GM21786 (cell line): ENCODE data around the gene RFFL.

Experiments
- ATAC-seq: cut with Tn5 transposase; IDR thresholded peaks from one replicate; pipeline ENCODE4 v1.9.1; 2021; ENCODE audit not compliant: unreplicated experiment

The RFFL gene

GRCh38 chr17:35081638-35082037, 18.1 kb upstream of the RFFL start:
- no peak for ATAC-seq

DNA sequence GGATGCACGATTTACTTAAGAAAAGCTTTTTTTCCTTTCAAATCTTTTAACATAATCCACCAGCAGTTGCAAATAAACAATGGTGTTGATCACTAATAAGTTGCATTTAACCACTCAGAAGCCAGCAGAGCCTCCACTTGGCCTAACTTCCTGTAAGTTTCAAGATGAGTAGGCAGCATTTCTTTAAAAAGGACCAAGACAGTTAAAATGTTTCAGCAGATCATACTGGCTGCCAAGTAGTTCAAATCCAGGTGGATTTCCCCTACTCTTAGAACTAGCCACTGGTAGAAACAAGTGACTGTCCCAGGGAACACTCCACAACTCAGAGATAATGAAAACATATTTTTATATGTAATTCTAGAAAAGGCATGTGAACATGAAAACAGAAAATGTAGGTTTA, 17.0 kb upstream of the RFFL start:
- ATAC-seq: no peak

GRCh38 chr17:35079547-35080423, 16.3 kb upstream of the RFFL start:
- no peak for ATAC-seq

DNA sequence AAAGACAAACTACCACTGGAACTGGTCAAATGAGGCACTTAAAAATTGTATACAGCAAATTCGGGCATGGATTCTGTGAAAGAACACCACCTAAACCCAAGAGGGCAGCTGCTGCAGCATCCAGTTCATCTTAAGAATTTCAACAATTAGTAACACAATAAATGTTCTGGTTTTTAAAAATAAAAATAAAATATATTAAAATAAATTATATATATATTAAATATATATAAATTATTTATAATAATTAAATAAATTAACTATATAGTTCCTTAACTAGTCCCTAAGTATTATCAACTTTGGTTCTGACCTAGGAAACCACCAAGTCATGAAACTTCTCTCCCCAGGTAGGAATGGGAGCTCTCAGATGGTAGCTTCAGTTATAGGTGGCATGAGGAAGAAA, 13.4 kb upstream of the RFFL start:
- no peak for ATAC-seq

- no peak for ATAC-seq
These were observed 11.5 kb upstream of the RFFL start for GRCh38 chr17:35074711-35075707.

DNA sequence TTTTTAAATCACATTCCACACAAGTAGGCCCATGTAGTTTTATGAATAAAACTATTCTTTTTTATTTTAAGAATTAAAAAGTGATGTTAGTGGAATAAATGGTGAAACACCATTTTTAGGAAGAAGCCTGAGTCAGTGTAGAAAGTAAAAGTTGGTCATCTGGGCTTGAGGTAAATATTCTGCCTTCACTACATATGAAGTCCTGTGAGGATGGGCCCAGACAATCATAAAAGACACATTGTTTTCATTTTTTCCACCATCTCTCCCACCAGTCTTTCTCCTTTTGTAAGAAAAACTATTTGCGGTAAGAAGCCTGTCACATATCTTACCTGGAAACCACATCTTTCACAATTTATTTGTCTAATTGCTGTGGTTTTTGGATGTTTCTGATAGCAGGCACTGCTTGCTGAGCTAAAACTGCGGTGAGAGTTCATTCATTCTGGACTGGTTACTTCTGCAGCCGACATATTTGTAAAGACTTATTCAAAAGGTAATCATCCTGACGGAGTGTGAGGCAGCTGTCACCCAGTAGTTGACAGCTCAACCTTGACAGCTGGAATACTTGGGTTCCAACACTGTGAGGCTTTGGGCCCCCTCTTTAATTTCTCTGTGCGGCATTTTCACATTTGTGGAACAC, 10.6 kb upstream of the RFFL start:
- no peak for ATAC-seq

GRCh38 chr17:35073183-35073790, 9.8 kb upstream of the RFFL start:
- ATAC-seq: no peak

DNA sequence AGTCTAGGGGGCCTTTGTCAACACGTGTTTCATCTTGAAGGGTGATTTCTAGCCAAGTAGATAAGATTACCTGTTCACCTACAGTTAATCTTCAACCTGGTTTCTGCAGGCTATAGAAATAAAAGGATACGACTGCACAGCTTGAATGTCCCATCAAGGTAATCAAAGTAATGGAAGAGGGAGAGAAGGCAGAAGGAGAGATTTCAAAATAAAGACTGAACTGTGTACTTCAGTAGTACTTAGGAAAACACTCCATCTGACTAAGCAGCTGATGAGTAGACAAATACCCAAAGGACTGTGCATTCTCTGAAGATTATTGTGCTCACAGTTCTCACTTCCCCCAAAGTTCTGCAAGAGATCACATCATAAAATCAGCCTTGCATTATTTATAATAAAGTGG, 5.8 kb upstream of the RFFL start:
- ATAC-seq: no peak

- ATAC-seq: no peak
These were observed 4.7 kb upstream of the RFFL start for GRCh38 chr17:35068249-35068648.

DNA sequence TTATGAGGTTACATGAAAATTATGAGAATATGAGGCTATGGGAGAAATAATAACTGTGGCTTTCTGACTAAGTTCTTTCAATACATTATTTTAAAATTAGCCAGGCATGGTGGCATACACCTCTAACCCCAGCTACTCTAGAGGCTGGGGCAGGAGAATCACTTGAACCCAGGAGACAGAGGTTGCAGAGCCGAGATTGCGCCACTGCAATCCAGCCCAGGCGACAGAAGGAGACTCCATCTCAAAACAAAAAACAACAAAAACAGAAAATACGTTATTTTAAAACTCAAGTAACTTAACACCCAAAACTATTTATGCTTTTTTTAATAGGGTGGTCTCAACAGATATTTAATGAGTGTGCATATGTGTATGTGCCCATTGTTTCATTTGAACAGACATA, 2.4 kb upstream of the RFFL start:
- no peak for ATAC-seq

DNA sequence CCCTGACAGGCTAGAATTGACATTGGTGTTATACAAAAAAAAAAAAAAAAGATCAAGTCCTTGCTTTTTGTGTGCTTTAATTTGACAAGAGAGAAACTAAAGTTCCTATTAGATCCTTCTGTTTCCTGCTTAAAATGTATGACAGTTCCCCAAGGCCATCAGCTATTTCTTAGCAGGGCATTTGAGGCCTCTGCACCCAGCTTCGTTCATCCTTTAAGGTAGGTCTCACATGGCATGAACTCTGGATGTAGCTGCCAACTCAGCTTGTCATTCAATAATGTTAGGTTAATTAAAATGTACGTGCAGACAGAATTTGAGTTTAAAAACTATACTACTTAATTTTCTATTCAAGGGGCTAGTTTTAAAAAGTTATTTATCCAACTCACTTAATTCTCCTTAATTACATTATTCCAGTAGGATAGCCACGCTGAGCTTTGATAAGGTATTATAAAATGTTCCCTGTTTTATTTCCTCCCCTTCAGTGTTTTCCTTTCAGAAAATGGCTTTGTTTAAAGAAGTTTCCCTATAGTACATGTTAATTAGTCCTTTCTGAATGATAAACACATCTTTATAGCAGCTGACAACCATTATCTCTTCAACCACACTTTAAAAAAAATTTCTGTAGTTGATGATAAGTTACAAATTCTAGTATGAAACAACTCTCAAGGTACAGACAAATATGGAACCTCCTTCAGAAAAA, 1.2 kb upstream of the RFFL start:
- ATAC-seq: no peak

DNA sequence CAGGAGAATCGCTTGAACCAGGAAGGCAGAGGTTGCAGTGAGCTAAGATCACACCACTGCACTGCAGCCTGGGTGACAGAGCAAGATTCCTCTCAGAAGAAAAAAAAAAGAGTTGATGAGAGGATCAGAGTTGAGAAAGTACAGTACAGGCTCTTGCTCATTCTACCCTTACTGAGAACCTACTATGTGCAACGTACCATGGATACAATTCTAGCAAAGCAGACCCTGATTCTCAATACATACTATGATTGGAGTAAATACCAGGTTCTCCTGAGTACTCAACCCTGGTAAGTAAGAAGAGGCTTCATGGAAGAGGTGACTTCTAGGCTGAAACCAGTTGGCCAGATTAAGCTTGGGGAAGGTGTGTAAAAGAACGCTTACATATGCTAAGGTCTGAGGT, 1.2 kb downstream of the RFFL start:
- no peak for ATAC-seq

GRCh38 chr17:35057332-35057915, 6.1 kb downstream of the RFFL start:
- no peak for ATAC-seq

DNA sequence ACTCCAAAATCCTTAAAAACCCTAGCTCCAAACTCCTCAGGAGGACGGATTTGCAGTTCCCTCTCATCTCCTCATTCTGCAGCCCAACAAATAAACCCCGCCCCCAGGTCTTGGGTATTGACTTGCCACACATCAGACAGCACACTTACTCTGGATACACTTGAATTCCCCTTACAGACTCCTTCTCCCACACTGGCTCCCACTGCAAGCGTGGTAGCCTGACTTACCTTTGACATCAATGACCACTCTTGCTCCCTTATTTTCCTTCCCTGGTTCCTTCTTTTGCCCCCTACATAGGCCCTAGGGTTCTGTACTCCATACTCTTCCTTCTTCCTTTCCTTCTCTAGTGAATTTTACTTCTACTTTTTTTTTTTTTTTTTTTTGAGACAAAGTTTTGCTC, 7.5 kb downstream of the RFFL start:
- ATAC-seq: no peak

DNA sequence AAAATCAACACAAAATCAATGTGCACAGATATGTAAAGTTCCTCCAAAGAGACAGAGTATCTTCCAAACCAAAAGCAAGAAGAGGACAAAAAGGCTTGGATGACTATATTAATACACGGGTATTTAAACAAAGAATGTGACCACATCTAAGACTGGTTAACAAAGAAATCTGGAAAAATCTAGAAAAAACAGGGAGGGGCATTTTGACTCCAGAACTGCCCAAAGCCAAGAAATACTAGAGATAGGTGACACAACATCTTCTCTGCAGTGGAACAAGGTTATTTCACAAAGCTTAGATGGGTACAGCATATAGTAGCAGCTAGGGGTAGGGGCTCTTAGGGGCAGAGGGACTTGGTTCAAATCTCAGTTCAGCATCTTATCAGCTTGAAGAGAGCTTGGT, 10.3 kb downstream of the RFFL start:
- no peak for ATAC-seq

DNA sequence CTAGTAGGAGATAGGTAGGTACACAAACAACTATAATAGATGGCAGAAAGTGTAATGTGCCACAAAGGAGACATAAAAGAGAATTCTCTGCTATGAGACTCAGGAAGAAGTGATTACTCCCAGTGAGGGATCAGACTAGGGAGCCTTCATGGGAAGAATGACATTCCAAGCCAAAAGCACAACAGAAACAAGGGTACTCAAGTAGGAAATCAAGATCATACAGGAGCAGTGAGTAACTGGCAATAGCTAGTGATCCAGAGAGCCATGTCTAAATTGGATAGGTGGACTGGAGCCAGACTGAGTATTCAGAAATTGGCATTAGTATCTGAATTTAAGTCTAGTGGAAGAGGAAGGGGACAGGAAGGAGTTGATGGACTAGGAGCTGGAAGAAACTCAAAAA, 10.7 kb downstream of the RFFL start:
- no peak for ATAC-seq

DNA sequence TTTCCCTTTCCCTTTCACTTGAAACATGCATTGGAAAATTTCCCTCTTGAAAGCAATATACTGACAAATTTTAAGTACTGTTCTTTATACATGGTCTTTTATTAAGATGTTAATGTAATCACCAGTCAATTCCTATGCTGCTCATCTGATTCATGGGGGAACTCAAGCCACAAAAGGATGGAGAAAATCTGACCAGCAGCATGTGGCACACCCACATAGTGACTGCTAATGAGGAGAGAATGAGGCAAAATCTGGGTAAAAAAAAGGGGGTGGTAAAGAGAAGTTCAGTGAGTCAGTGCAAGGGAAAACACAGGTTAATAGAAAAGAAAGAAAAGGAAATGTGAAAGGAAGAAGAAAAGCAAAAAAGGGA, 11.3 kb downstream of the RFFL start:
- no peak for ATAC-seq

DNA sequence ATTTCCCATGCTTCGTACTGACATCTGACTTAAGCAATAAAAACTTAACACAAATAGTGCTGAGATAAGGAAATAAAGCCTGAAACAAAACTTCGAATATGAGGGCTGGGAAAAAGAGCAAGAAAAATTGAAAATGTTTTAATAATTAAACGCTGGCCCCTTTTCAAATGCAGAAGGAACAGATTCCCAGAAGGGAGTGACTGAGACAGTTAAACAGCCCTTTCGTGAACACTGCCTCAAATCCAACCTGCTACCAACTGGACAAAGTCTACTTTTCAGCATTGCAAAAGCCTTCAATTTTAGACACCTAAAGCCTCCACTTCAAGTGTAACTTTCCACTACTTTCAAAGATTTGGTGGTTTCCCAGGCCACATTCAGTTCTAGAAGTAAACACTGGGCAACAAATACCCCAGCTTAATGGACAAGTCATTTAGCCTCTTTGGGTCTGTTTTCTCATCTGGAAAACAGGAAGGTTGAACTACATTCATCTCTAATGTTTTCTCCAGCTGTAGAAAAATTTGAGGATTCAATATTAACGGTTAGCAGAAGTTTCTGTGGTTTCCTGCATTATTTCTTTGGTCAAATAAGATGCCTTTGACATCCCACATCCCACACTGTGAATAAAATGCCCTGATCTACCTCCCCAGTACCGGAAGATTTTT, 11.8 kb downstream of the RFFL start:
- peak; percentile 39 for ATAC-seq

DNA sequence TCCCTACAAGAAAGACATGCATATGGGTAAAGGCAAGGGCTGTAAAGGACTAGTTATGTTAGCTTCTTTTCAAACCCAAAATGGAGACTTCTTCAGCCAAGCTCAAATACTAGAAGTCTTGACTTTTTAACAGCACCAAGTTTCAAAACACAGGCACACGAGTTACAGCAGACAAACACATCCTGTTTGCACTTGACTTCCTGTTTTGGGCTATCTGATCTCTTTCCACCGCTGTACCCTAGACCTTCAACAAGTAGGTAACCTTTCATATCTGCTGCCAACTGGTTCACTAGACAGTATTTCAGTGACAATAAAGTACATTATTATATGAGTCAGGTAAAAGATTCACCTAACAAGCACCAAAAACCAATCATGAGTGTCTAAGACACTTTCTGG, 12.3 kb downstream of the RFFL start:
- peak; percentile 63 for ATAC-seq

GRCh38 chr17:35050170-35050569, 13.3 kb downstream of the RFFL start:
- ATAC-seq: no peak
